GM21381 (cell line): Measurements from ENCODE around the gene GCHFR.

ENCODE experiments used
- ATAC-seq: cut with Tn5 transposase; IDR thresholded peaks from one replicate; pipeline ENCODE4 v1.9.1; 2021; ENCODE audit warnings: mild to moderate bottlenecking, moderate library complexity; ENCODE audit not compliant: unreplicated experiment

GCHFR gene

DNA sequence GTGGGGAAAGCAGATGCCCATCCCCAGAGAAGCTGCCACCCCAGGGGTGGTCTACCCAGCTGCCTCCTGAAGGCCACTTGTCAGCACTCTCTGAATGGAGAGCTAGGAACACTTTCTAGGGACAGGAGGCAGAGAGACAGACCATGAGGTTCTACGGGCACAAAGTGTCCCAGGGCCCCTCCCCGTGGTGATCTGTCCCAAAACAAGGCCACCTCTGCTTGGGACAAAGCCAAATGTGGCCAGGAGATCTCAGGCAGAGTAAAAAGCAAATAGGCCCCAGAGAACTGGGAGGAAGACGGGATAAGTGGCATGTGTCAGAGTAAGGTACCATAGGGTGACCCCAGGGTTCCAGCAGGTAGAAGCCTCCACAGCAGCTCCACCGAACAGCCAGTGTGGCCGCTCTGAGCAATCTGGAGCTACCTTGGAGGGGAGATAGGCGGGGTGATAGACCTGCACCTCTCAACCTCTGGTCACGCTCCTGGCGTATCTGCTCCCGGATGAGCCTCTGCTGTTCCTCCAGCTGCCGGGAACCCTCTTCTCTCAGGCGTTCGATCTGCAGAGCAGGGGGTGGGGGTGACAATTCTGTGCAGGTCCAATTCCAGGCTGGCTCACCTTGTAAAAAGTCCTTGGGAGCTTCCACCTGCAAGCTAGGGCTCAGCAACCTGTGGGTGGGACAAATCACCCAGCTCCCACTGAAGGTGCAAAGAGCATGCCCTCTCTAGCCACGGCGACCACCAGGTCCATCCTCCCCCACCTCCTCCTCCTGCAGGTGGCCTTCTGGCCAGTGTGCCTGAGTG, 12.1 kb downstream of the GCHFR start:
- ATAC-seq: no peak

DNA sequence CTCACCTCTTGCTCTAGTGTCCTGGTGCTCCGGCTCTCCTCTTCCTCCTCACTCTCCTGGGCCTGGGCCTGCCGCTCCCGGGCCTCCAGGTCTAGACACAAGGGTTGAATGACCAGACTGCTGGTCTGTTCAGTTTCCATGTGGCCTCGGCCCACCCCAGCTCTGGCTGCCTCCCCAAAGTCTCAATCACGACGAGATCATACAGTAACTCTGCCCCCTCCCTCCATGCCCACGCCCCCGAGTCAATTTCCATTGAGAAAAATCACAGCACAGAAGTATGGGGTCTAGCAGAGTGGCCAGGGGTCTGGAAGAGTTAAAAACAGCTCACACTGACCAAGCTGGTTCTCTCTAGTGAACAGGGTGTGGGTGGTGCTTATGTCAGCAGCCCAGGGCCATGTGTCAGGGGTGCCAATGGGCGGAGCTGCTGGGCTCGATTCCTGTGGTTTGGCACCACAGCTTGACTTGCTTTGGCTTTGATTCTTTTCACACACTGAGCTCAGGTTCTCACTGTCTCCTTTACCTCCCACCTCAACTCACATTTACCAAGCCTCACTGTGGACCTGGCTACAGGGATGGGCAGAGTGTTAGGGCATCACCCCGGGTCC, 12.8 kb downstream of the GCHFR start:
- no peak for ATAC-seq

DNA sequence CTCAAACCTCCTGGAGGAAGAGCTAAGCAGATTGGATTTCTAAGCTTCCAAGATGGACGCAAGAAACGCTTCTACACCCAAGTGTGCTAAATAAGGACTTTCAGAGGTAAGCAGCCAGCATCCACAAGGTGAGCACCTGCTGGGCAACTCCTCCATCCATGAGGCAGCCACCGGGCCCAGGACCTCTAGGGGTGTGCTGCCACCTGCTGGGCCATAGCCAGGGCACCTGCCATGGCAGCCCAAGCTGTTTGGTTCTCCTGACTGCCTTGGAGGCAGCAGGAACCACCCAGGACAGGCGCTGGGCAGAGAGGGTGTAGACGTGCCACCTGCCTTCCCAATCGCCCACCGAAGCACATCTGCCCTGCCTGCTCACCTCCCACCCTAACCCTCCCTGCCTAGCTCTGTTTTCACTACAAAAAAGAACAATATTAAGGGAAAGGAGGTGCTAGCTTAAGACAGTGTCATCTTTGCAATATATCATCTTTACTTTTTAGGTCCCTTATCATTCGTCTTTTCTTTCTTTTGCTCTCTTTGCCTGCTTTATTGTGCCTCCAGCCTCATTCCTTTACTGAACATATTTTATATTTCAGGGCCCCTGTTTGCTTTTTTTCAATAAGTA, 18.9 kb downstream of the GCHFR start:
- no peak for ATAC-seq

DNA sequence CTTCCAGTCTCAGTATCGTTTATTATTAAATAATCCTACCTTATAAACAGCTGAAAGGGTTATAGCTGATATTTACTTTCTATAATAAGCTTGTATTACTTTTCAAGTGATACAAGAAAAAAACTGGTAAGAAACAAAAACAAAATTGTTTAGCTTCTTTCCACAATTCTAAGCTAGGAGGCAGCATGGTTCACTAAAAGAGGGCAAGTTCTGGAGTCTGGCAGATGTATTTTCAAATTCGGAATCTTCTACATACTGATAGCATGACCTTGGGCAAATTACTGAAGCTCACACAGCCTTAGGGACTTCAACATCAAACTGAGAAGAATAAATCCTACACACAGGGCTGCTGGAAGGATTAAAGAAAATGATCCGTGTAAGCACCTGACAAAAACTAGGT, 21.3 kb downstream of the GCHFR start:
- ATAC-seq: no peak

DNA sequence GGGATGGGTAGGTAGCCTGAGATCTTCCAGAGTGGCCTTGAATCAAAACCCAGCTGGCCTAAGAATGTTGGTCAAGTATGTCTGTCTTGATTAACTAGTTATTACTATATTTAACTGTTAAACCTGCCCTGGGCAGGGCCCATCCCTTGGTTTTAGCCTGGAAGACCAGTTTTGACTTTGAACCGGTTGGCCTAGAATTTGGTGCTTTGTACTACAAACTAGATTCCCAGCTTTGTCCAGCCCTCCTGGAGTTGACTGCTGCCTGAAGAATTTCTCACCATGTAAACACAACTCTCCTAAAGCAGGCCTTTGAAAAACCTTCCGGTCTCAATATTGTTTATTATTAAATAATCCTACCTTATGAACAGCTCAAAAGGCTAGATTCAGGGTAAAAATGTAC, 21.9 kb downstream of the GCHFR start:
- ATAC-seq: no peak

DNA sequence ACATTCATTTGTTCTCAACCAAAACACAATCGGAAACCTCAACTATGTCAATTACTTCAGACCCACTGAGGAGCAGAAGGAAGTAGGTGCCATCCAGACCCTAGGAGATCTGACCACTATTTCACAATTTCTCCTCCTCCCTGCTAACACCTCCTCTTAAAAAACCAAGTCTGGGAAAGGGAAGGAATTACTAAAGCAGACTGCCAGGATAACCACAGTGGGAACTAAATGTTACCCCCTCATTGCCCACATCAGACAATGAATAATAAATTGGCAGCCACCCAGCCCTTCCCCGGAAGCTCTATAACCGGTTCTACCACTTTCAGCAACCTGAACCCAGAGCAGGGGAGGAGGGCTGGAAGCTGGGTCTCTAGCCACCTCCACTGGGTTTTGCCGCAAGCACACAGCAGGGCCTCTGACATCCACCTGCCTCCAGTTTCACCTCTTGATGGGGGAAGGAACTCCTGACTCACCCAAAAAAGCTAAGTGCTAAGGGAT, 23.5 kb downstream of the GCHFR start:
- ATAC-seq: no peak

DNA sequence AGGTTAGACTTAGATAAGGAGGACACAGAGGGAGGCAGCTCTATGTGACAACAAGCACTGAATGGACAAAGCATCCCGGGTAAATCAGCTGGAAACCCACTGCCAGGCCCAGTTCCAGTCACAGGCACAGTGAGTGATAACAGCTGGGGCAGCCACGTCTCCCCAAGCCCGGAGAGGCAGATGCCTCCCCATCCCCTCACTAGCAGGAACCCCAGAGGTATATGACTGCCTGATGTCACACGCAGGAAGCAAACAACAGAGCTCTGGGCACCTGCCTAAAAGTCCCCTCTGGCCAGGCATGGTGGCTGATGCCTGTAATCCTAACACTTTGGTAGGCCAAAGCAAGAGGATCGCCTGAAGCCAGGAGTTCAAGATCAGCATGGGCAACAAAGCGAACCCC, 24.1 kb downstream of the GCHFR start:
- ATAC-seq: no peak

DNA sequence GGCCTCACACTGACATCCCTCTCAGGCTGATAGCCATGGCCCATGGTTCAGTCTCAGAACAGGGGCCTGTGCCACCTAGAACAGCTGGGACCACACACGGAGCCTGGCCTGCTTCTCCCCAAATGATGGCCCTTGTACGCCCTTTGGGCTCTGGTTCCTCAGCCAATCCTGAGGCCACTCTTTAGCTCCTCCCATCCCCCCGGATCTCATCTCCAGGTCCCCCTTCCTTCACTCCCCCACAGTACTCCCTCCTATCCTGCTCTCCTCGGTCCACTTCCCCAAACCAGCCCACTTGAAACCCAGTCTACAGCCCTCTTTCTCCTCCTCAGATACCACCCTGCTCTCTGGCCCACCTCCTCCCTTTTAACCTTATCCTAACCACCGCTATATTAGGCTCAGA, 25.3 kb downstream of the GCHFR start:
- ATAC-seq: no peak

DNA sequence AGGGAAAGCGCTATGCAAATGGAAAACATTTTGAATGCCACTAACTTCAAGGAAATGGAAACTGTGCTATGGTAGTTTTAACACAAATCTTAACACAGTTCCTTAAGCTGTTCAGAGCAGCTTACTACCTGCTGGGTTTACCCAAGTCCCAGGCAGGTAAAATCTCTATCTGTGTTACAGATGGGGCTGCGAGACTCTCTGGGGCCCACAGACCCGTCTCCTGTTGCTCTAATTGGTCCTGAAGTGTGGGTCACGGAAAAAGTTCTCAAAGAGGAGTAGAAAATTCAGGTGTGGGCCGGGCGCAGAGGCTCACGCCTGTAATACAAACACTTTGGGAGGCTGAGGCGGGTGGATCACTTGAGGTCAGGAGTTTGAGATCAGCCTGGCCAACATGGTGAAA, 26.1 kb downstream of the GCHFR start:
- ATAC-seq: no peak

DNA sequence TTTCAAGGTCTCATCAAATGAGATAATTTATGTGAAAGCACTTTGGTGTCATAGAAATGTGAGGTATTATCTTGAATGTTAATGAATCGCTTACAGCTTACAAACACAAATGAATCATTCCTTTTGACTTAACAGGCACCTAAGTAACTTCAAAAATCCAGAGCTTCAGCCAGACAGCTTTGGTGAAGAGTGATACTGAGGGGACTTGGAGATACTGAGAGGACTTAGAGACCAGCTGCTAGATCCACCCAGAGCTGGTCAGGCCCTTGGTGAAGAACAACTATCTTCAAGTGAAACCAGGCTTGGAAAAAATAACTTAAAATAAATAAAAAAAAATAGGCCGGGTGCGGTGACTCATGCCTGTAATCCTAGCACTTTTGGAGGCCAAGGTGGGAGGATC, 26.9 kb downstream of the GCHFR start:
- no peak for ATAC-seq

DNA sequence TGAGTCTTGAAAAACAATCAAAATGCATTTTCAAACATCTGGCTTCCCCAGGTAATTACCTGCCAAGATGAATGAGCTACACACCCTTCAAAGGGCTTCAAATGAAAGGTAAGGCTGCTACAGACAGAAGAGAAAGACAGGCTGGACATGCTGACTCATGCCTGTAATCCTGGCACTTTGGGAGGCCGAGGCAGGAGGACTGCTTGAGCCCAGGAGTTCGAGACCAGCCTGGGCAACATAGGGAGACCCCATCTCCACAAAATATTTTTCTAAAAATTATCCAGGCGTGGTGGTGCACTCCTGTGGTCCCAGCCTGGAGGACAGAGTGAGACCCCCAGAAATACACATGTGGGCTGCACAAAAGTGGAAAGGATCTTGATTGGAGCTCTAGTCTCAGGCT, 28.5 kb downstream of the GCHFR start:
- ATAC-seq: no peak

DNA sequence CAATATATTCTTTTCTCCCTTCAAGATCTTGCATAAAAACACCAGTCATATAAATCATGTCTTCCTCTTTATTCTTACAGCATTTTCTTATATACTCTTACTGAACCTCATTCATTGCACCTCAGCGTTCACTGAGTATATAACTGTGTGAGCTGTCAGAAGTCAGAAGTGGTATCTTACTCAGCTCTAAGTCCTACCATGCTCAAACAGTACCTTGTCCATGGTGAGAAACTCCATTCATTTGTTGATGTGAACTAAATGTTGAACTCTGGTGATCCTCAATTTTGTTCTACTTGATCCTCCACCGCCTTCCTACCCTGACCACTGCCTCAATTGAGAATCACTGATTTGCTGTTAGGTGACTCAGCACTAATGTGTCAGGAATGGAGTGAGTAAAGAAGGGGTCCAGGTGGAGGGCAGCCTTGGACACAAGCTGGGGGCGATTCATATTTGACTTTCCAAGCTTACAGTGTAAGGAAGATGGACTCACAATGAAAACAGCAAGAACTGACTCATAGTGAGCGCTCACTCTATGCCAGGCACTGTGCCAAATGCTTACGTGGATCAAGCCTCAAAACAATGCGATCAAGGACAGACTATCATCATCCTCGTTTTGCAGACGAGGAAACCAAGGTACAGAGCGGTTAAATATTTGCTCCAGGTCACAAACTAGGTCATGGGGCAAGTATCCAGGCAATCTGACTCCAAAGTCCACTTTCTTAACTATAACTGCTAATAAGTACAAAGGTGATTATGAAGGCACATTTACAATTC, 29.5 kb downstream of the GCHFR start:
- ATAC-seq: no peak

DNA sequence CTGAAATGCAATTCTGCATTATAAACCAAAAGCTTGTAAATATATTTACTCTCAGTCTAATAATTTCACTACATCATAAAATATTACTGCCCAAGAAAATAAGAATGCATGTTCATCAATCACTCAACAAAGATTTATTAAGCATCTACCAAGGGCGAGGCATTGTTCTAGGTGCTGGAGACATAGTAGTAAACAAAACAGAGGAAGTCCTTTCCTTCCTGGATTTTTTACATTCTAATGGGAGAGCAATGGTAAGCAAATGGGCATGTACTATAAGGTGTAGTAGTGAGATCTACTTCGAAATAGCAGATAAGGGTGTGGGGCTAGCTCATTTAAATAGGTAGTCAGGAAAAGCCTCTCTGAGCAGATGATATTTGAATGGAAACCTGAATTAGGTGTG, 32.2 kb downstream of the GCHFR start:
- ATAC-seq: no peak

DNA sequence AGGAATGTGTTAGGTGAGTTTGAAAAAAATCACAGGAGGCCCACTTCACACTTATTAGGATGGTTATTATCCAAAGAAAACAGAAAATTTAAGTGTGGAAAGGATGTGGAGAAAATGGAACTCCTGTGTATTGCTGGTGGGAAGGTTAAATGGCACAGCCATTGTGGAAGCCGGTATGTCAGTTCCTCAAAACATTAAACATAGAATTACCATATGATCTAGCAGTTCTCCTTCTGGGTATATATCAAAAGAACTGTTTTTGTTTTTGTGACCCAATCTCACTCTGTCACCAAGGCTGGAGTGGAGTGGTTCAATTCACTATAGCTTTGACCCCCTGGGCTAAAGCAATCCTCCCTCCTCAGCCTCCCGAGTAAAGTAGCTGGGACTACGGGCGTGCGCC, 32.6 kb downstream of the GCHFR start:
- ATAC-seq: no peak

DNA sequence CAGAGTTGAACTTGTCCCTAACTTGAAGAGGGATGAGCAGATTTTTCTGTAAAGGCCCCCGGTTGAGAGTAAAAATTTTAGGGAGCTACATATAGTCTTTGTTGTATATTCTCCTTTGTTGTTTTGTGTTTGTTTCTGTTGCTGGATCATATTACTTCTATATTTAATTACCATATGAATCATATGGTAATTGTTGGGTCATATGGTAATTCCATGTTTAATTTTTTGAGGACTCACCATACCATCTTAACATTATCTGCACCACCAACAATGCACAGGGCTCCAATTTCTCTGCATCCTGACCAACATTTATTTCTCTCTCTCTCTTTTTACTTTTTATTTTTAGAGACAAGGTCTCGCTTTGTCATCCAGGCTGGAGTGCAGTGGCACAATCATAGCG, 35.7 kb downstream of the GCHFR start:
- no peak for ATAC-seq

DNA sequence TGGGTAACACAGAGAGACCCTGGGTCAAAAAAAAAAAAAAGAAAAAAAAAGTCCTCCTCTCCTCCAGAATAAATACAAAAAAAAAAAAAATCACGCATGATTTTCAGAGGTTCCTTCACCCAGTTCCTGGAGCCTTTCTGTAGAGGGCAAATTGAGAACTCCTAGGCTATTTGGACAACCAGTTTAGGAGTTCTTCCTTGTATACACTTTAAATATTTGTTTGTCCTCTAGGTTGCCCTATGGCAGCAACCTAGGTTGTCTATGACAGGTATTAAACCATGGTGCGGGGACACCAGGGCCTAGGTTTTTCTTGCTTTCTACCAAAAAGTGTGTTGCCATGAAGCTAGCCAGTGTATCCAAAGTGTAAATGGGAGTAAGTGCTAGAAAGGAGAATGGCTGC, 39.2 kb downstream of the GCHFR start:
- no peak for ATAC-seq

DNA sequence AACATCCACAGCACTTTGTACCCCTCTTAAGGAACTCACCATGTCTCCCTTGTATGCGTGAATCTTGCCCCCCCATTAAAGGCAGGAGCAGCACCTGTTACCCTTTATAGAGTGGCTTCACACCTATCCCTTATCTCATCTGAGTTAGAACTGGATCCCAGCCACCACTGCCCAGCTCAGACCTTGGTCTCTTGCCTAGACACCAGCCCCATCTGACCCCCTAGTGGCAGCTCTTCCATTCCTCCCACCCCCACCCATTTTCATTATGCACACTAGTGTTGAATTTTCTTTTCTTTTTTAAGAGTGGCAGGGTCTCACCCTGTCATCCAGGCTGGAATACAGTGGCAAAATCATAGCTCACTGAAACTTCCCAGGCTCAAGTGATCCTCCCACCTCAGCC, 39.8 kb downstream of the GCHFR start:
- no peak for ATAC-seq

DNA sequence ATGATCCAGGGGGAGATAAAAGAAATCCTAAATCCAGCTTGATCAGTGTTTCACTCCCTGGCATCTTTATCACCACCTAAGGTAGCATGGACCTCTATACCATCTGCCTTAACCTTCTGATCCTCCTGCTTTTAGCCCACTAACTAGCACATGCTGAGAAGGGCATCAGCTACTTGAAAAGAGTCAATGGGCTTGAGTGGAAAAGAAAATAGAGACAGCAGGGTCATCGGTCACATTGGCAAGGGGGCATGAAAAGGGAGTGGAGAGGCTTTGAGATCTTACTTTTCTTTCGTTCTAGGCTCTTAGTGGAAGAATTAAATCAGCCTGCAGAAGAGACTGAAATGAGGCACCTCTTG, 42.8 kb downstream of the GCHFR start:
- ATAC-seq: no peak

DNA sequence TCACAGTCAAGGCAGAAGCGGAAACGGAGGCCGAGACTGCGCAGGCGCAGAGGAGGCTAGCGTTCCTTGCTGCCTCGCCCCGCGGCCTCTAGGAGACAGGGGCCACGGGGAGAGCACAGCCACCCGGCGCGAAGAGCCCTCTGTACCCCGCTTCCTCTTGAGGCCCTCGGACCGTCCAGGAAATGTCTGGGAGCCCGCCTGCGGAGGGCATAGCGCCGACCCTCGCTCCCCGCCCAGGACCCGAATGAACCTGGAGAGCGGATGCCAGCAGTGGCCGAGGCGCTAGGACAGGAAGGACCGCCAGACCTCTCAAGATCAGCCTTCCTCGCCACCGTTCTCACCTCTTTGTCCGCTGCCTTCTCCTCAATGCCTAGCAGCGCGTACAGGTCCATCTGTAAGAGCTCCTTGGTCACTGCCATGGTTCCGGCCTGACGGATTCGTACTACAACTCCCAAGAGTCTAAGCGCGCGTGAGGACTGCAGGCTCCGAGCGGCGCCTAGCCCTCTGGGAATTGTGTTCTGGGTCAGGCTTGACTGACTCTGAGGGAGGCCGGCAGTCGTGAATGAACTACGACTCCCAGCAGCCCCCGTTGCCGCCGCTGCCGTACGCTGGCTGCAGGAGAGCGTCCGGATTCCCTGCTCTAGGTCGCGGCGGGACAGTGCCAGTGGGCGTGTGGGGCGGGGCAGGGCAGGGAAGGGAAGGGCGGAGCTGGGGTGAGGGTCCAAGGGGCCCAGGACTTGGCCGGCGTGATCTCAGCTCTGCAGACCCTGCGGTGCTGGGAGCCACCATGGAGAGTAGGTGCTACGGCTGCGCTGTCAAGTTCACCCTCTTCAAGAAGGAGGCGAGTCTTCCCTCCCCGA, 43.4 kb downstream of the GCHFR start, which contains the start of the genes DNAJC17 and ZFYVE19:
Gene DNAJC17, minus strand, starts transcription at position 446 of the 860 bp plus-strand sequence. Its CDS starts 27 bp downstream, at position 419.
Gene ZFYVE19, plus strand, starts transcription at position 62 of the 860 bp plus-strand sequence. Its CDS starts 501 bp downstream, at position 563.
- ATAC-seq: peak; percentile 91

DNA sequence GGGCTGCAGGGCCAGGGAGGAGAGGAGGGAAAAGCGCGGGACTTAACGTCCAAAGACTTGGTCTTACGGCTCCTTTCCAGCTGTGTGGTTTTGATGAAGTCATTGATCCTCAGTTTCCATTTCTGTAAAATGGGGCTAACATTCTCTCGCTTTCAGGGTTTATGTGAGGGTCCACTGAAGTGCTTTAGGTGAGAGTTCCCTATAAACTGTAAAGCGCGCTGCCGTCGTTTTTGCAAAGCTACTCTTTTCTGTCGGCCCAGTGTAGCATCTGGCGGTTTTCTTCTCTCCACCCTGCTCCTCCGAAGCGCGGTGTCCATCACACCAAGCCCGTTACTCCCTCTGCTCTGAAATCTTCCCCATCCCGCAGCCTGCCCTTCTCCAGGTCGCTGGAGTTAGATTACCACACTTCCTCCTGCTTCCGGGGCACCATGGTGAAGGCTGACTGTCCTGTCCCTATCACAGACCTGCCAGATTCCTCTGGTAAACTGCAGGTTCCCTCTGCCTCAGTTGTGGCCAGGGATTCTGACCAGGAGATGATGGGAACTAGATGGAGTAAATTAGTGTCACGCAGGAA, 44.1 kb downstream of the GCHFR start:
- no peak for ATAC-seq
